ENCODE measurements around the gene METTL16. TPM values are rescaled to one million over a fixed set of nuclear protein-coding genes. Genes with fewer than 3 reads are reported as not detected.

The METTL16 gene
- total and polyA plus RNA-seq, 2 of the 8 experiments (the other 6 are each of a cell fraction or from before 2014, with no cell fraction given) = 22.8 to 59.4 TPM

- TF ChIP-seq RNF2 (IDR thresholded peaks at IDR 0.05; ENCODE audit: borderline replicate concordance, low read depth, low read length, missing control alignments, poor library complexity, severe bottlenecking) (no peak), CTBP2 (IDR thresholded peaks at IDR 0.05; ENCODE audit: borderline replicate concordance, insufficient read depth, insufficient read length, low read length) (no peak), SP2 (IDR thresholded peaks at IDR 0.05; ENCODE audit: low read length) (no peak), KDM1A (IDR thresholded peaks at IDR 0.05; ENCODE audit: borderline replicate concordance, low read length) (no peak), CHD7 (IDR thresholded peaks at IDR 0.05; ENCODE audit: insufficient replicate concordance, low read length) (no peak), USF2 (IDR thresholded peaks at IDR 0.05; ENCODE audit: low read length) (no peak), SUZ12 (IDR thresholded peaks at IDR 0.05; ENCODE audit: low read length) (no peak), POU5F1 (IDR thresholded peaks at IDR 0.05; ENCODE audit: low read depth, low read length) (no peak)
Observed at GRCh38 chr17:2401426-2402221, 110.1 kb downstream of the METTL16 start (continued).
